HEK293 (cell line): ENCODE results near the gene GIPC2.
"Not testable (repeated sequence)": the region's sequence is repeated elsewhere in the genome, so short reads cannot be mapped to it uniquely, and the experiment has no call there.

Experiments
- CTCF ChIA-PET: fragments of 350-600 bp; formaldehyde crosslinking; extraction: SDS; loops from one replicate; lab custom pipeline; 2021; ENCODE audit warnings: antibody characterized with exemption; lab: Yijun Ruan, JAX
- POLR2A ChIA-PET: fragments of 300-600 bp; formaldehyde crosslinking; extraction: SDS; loops from one replicate; lab custom pipeline; 2020; ENCODE audit warnings: antibody characterized with exemption, inconsistent platforms; lab: Yijun Ruan, JAX
- H3K27ac ChIP-seq: fragments of 200-500 bp; sonication (Bioruptor generic); 2 replicates; pipeline ENCODE4 v1.5.1; 2014; ENCODE audit warnings: low read depth, low read length, control low read depth, inconsistent platforms; ENCODE audit errors: extremely low read depth
- H3K36me3 ChIP-seq, 2 experiments: fragments of 200-500 bp in 1 of 2; sonication (Bioruptor generic) in 1 of 2; 1 replicate in 1 of 2; 2 replicates in 1 of 2; pipeline ENCODE4 v1.5.1; 2014 to 2017; ENCODE audit warnings: inconsistent platforms in 2 of 2, low read length in 2 of 2; ENCODE audit not compliant: control insufficient read depth in 2 of 2, insufficient read depth in 1 of 2
- H3K4me1 ChIP-seq: fragments of 200-500 bp; sonication (Bioruptor generic); 2 replicates; pipeline ENCODE4 v1.5.1; 2014; ENCODE audit warnings: mild to moderate bottlenecking, low read length, inconsistent platforms; ENCODE audit not compliant: control insufficient read depth, insufficient read depth
- H3K4me3 ChIP-seq: 2 replicates; pipeline ENCODE4 v1.5.1; 2011; ENCODE audit warnings: low read depth, mild to moderate bottlenecking, control low read depth, low read length, moderate library complexity
- H3K9me3 ChIP-seq: fragments of 200-500 bp; sonication (Bioruptor generic); 2 replicates; pipeline ENCODE4 v1.5.1; 2014; ENCODE audit warnings: low read depth, low read length, inconsistent platforms; ENCODE audit not compliant: control insufficient read depth, insufficient read depth
- GLIS1 ChIP-seq: fragments of 450-650 bp; formaldehyde crosslinking; IDR thresholded peaks from 2 replicates; pipeline ENCODE4 v1.5.1; 2016; ENCODE audit warnings: missing biosample characterization, missing genetic modification characterization
- KLF10 ChIP-seq: fragments of 450-650 bp; IDR thresholded peaks from 2 replicates; pipeline ENCODE4 v1.5.1; 2018; ENCODE audit warnings: missing biosample characterization, mild to moderate bottlenecking, missing genetic modification characterization
- KLF8 ChIP-seq: fragments of 450-650 bp; formaldehyde crosslinking; IDR thresholded peaks from 2 replicates; pipeline ENCODE4 v1.5.1; 2016; ENCODE audit warnings: missing biosample characterization, missing genetic modification characterization
- PRDM4 ChIP-seq: fragments of 450-650 bp; formaldehyde crosslinking; IDR thresholded peaks from 2 replicates; pipeline ENCODE4 v1.5.1; 2017; ENCODE audit warnings: missing biosample characterization, missing genetic modification characterization
- WT1 ChIP-seq: fragments of 450-650 bp; formaldehyde crosslinking; IDR thresholded peaks from 2 replicates; pipeline ENCODE4 v1.5.1; 2016; ENCODE audit warnings: missing biosample characterization, missing genetic modification characterization
- YY2 ChIP-seq: fragments of 450-650 bp; formaldehyde crosslinking; IDR thresholded peaks from 2 replicates; pipeline ENCODE4 v1.5.1; 2016; ENCODE audit warnings: missing biosample characterization, missing genetic modification characterization
- ZBTB20 ChIP-seq: fragments of 450-650 bp; formaldehyde crosslinking; IDR thresholded peaks from 2 replicates; pipeline ENCODE4 v1.5.1; 2016; ENCODE audit warnings: missing biosample characterization, missing genetic modification characterization
- ZBTB8A ChIP-seq: fragments of 450-650 bp; formaldehyde crosslinking; IDR thresholded peaks from 2 replicates; pipeline ENCODE4 v1.5.1; 2016; ENCODE audit warnings: missing biosample characterization, missing genetic modification characterization
- ZNF239 ChIP-seq: fragments of 450-650 bp; formaldehyde crosslinking; IDR thresholded peaks from 2 replicates; pipeline ENCODE4 v1.5.1; 2016; ENCODE audit warnings: missing biosample characterization, missing genetic modification characterization
- ZNF24 ChIP-seq: fragments of 450-650 bp; formaldehyde crosslinking; IDR thresholded peaks from 2 replicates; pipeline ENCODE4 v1.5.1; 2016; ENCODE audit warnings: missing biosample characterization, missing genetic modification characterization
- ZNF266 ChIP-seq: fragments of 450-650 bp; formaldehyde crosslinking; IDR thresholded peaks from 2 replicates; pipeline ENCODE4 v1.5.1; 2016; ENCODE audit warnings: missing biosample characterization, missing genetic modification characterization, low read depth
- ZNF501 ChIP-seq: fragments of 450-650 bp; formaldehyde crosslinking; IDR thresholded peaks from 2 replicates; pipeline ENCODE4 v1.5.1; 2016; ENCODE audit warnings: missing biosample characterization, missing genetic modification characterization
- ZNF548 ChIP-seq: fragments of 450-650 bp; formaldehyde crosslinking; IDR thresholded peaks from 2 replicates; pipeline ENCODE4 v1.5.1; 2016; ENCODE audit warnings: missing biosample characterization, missing genetic modification characterization
- ZNF549 ChIP-seq: fragments of 450-650 bp; IDR thresholded peaks from 2 replicates; pipeline ENCODE4 v1.5.1; 2018; ENCODE audit warnings: missing biosample characterization, missing genetic modification characterization, mild to moderate bottlenecking, inconsistent platforms, moderate library complexity
- ZNF76 ChIP-seq: fragments of 450-650 bp; formaldehyde crosslinking; IDR thresholded peaks from 2 replicates; pipeline ENCODE4; 2016; ENCODE audit warnings: low read depth, missing biosample characterization, missing genetic modification characterization, borderline replicate concordance
- ZNF768 ChIP-seq: fragments of 450-650 bp; formaldehyde crosslinking; IDR thresholded peaks from 2 replicates; pipeline ENCODE4 v1.5.1; 2018; ENCODE audit warnings: missing biosample characterization, mild to moderate bottlenecking, missing genetic modification characterization
- ZNF837 ChIP-seq: fragments of 450-650 bp; formaldehyde crosslinking; IDR thresholded peaks from 2 replicates; pipeline ENCODE4 v1.5.1; 2016; ENCODE audit warnings: missing biosample characterization, missing genetic modification characterization
- ZSCAN18 ChIP-seq: fragments of 450-650 bp; formaldehyde crosslinking; IDR thresholded peaks from 2 replicates; pipeline ENCODE4 v1.5.1; 2016; ENCODE audit warnings: missing biosample characterization, missing genetic modification characterization
- ZSCAN5A ChIP-seq: fragments of 450-650 bp; formaldehyde crosslinking; IDR thresholded peaks from 2 replicates; pipeline ENCODE4 v1.5.1; 2016; ENCODE audit warnings: missing biosample characterization, missing genetic modification characterization

GIPC2 gene, protein sequence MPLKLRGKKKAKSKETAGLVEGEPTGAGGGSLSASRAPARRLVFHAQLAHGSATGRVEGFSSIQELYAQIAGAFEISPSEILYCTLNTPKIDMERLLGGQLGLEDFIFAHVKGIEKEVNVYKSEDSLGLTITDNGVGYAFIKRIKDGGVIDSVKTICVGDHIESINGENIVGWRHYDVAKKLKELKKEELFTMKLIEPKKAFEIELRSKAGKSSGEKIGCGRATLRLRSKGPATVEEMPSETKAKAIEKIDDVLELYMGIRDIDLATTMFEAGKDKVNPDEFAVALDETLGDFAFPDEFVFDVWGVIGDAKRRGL

DNA sequence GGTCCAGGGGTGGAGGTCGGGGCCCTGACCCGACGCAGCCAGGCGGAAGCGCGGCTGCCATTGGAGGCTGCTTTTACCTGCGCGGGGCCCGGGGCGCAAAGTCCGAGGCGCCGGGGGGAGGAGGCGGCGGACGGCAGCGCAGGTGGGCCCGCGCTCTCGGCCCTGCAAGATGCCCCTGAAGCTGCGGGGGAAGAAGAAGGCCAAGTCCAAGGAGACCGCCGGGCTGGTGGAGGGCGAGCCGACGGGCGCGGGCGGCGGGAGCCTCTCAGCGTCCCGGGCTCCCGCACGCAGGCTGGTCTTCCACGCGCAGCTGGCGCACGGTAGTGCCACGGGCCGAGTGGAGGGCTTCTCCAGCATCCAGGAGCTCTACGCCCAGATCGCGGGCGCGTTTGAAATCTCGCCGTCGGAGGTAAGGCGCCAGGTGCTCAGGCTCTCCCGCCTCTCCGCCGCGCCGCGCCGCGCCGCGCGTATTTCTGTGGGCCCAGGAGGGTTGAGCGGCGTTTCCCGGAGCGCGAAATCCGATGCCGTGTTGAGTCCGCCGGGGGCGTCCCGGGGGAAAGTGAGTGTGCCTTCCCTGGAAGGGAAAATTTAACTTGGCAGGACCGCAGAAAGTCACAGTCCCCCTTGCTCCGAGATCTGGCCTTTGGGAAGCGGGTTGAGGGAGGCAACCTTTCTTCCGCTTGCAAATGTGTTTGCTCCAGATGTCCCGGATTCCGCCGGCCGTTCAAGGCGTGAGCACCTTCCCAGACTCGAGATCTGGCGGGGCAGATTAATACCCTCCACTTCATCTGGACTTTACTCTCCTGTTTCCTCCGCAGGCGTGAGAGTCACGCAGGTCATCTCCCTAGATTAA is at the start of gene GIPC2:
GIPC2 (plus strand) TSS at position 41 of the 853 bp plus-strand sequence; CDS start at position 170, 129 bp downstream.
- no peak for TF ChIP-seq ZNF266 (tag by site-specific recombination)
- TF ChIP-seq KLF8 (tag by site-specific recombination): no peak
- TF ChIP-seq ZSCAN5A: no peak
- no peak for TF ChIP-seq ZNF548
- H3K27ac ChIP-seq: no peak within 1 kb of the TSS

DNA sequence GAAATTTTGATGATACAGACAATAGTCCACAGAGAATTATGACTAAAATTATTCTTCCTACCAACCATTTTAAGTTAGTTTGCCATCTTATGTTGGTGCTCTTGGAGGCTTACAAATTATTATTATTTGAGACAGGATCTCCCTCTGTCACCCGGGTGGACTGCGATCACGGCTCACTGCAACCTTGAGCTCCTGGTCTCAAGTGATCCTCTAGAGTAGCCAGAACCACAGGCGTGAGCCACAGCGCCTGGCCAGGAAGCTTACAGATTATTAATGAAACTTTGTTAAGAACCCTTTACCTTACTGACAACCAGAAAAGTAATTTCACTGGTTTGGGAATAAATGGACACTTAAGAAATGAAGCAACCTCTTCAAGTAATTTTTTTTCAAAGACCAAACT is 49.0 kb upstream of the GIPC2 start:
- Histone ChIP-seq H3K36me3 (peaks cover 7 to 15% of the 10 kb centered on the region in 2 experiments; a peak in 2 of 3 replicates), H3K9me3 (no peaks in the 10 kb centered on the region), H3K27ac (no peak overlapping the region), H3K4me1 (no peaks in the 10 kb centered on the region), H3K4me3 (no peak overlapping the region)
- POLR2A ChIA-PET: interaction anchor here (1.6 to 4.2 kb wide), 2 partner anchors 8 to 19 kb away, joined by 4 to 21 read pairs; partner anchors contain the start of gene DNAJB4
- TF ChIP-seq ZSCAN18 (no peak), ZNF549 (no peak), WT1 (tag by site-specific recombination) (no peak), GLIS1 (no peak), ZNF24 (tag by site-specific recombination) (no peak), ZNF837 (tag by site-specific recombination) (no peak), KLF10 (tag by site-specific recombination) (no peak), YY2 (tag by site-specific recombination) (no peak), ZSCAN5A (no peak), ZNF768 (tag by site-specific recombination) (no peak), ZBTB8A (tag by site-specific recombination) (no peak), ZNF76 (tag by site-specific recombination) (no peak), PRDM4 (tag by site-specific recombination) (no peak), ZBTB20 (tag by site-specific recombination) (no peak), ZNF239 (tag by site-specific recombination) (no peak), ZNF501 (tag by site-specific recombination) (no peak)
- CTCF ChIA-PET: interaction anchor here (0.6 to 0.7 kb wide), 2 partner anchors 62 to 188 kb away, joined by 3 read pairs; no protein-coding TSS in a partner anchor

More for the DNA sequence above, at the start of gene GIPC2:
- Histone ChIP-seq H3K4me1 (no peaks in the 10 kb centered on the region), H3K36me3 (no peaks in the 10 kb centered on the region), H3K9me3 (no peaks in the 10 kb centered on the region), H3K4me3 (no peak within 1 kb of the TSS)
- ChIA-PET POLR2A (no interaction called here), CTCF (no interaction called here)

GRCh38 chr1:78000536-78000935 is 45.2 kb upstream of the GIPC2 start:
- not testable (repeated sequence) for H3K4me3 ChIP-seq, H3K4me1 ChIP-seq, H3K27ac ChIP-seq, H3K36me3 ChIP-seq, H3K9me3 ChIP-seq
- ChIA-PET CTCF (interaction anchor here (0.6 kb wide), 1 partner anchor 114 kb away, joined by 7 read pairs; no protein-coding TSS in a partner anchor), POLR2A (interaction anchor here (0.9 kb wide), 1 partner anchor 22 kb away, joined by 3 read pairs; the partner anchor contains the start of gene FUBP1)
